ENCODE results near the gene POU6F2. TPM values are rescaled to one million over a fixed set of nuclear protein-coding genes. Genes with fewer than 3 reads are reported as not detected.

POU6F2 gene
- total RNA-seq, 1 experiment from 2014 or later = 0.27 TPM

- CTCF ChIA-PET = no interaction called here
- intact Hi-C loops (cut with micrococcal nuclease) = no loop called here
- Histone ChIP-seq H4K20me1 (ENCODE audit: insufficient read depth) (no peaks in the 10 kb centered on the region), H3K4me3 (replicated peaks in 1 of 2; ENCODE audit: low read depth in 1 of 2, low read length in 2 of 2) (no peak overlapping the region), H3K9ac (ENCODE audit: low read length) (no peak overlapping the region), H3K9me3 (ENCODE audit: control insufficient read depth in 1 of 2, insufficient read depth in 1 of 2, low read depth in 1 of 2, low read length in 2 of 2) (no peaks in the 10 kb centered on the region), H3K4me1 (ENCODE audit: control insufficient read depth in 1 of 2, insufficient read depth in 2 of 2, low read length in 2 of 2) (no peaks in the 10 kb centered on the region), H3K27ac (ENCODE audit: low read depth, low read length) (no peak overlapping the region), H2AFZ (ENCODE audit: low read depth, low read length, poor library complexity, severe bottlenecking) (no peak overlapping the region), H3K36me3 (ENCODE audit: control insufficient read depth in 1 of 2, insufficient read depth in 2 of 2, low read length in 2 of 2) (no peaks in the 10 kb centered on the region), H3K9me2 (ENCODE audit: insufficient read depth) (no peaks in the 10 kb centered on the region), H3K27me3 (ENCODE audit: insufficient read depth, low read length) (peaks cover 47% of the 10 kb centered on the region), H3K79me2 (ENCODE audit: insufficient read depth, low read length) (no peaks in the 10 kb centered on the region), H3K4me2 (ENCODE audit: low read length) (no peak overlapping the region)
- DNase-seq (ENCODE audit: low read depth, low spot score) (no peak), ATAC-seq (no peak)
- TF ChIP-seq CEBPB (IDR thresholded peaks at IDR 0.05; ENCODE audit: low read depth) (no peak), SP1 (IDR thresholded peaks at IDR 0.05; ENCODE audit: low read depth) (no peak), SIN3A (IDR thresholded peaks at IDR 0.05; ENCODE audit: low read depth) (no peak), ZNF274 (IDR thresholded peaks at IDR 0.05; ENCODE audit: low read depth, low read length) (no peak)
- no TSS peak for BruUV-seq (replicated peaks)
- RAD21 ChIA-PET (ENCODE audit: low non-redundant PET in 1 of 2, low total read pairs in 2 of 2, uncharacterized antibody in 2 of 2, unreplicated experiment in 2 of 2) = no interaction called here
- POLR2A ChIA-PET = no interaction called here
Observed at GRCh38 chr7:39342763-39343162, 365.1 kb downstream of the POU6F2 start.

GRCh38 chr7:39349452-39350123 lies 371.9 kb downstream of the POU6F2 start:
- ATAC-seq (no peak), DNase-seq (ENCODE audit: low read depth, low spot score) (no peak)
- H3K27ac ChIP-seq (ENCODE audit: low read depth, low read length) = no peak overlapping the region
- H3K79me2 ChIP-seq (ENCODE audit: insufficient read depth, low read length) = no peaks in the 10 kb centered on the region
- H3K4me1 ChIP-seq (ENCODE audit: control insufficient read depth in 1 of 2, insufficient read depth in 2 of 2, low read length in 2 of 2) = no peaks in the 10 kb centered on the region
- H3K4me3 ChIP-seq (replicated peaks in 1 of 2; ENCODE audit: low read depth in 1 of 2, low read length in 2 of 2) = no peak overlapping the region
- no peaks in the 10 kb centered on the region for H3K9me3 ChIP-seq (ENCODE audit: control insufficient read depth in 1 of 2, insufficient read depth in 1 of 2, low read depth in 1 of 2, low read length in 2 of 2)
- H2AFZ ChIP-seq (ENCODE audit: low read depth, low read length, poor library complexity, severe bottlenecking) = no peak overlapping the region
- H4K20me1 ChIP-seq (ENCODE audit: insufficient read depth) = no peaks in the 10 kb centered on the region
- H3K4me2 ChIP-seq (ENCODE audit: low read length) = no peak overlapping the region
- H3K36me3 ChIP-seq (ENCODE audit: control insufficient read depth in 1 of 2, insufficient read depth in 2 of 2, low read length in 2 of 2) = no peaks in the 10 kb centered on the region
- ChIA-PET CTCF (no interaction called here), RAD21 (ENCODE audit: low non-redundant PET in 1 of 2, low total read pairs in 2 of 2, uncharacterized antibody in 2 of 2, unreplicated experiment in 2 of 2) (no interaction called here), POLR2A (no interaction called here)
- peaks cover 42% of the 10 kb centered on the region for H3K27me3 ChIP-seq (ENCODE audit: insufficient read depth, low read length)
- BruUV-seq (replicated peaks) = no TSS peak
- no peak overlapping the region for H3K9ac ChIP-seq (ENCODE audit: low read length)
- TF ChIP-seq ELF1 (IDR thresholded peaks at IDR 0.05; ENCODE audit: borderline replicate concordance, low read depth) (no peak), RAD21 (IDR thresholded peaks at IDR 0.05; ENCODE audit: low read depth) (no peak), CEBPB (IDR thresholded peaks at IDR 0.05; ENCODE audit: low read depth) (no peak), EZH2phosphoT487 (IDR thresholded peaks at IDR 0.05; ENCODE audit: borderline replicate concordance) (no peak), SRF (IDR thresholded peaks at IDR 0.05; ENCODE audit: low read depth) (no peak), SIN3A (IDR thresholded peaks at IDR 0.05; ENCODE audit: low read depth) (no peak), EGR1 (IDR thresholded peaks at IDR 0.05; ENCODE audit: low read depth) (no peak), MAX (IDR thresholded peaks at IDR 0.05) (no peak), FOSL1 (IDR thresholded peaks at IDR 0.05; ENCODE audit: low read depth) (no peak)
- TF ChIP-seq, protein P1, sequence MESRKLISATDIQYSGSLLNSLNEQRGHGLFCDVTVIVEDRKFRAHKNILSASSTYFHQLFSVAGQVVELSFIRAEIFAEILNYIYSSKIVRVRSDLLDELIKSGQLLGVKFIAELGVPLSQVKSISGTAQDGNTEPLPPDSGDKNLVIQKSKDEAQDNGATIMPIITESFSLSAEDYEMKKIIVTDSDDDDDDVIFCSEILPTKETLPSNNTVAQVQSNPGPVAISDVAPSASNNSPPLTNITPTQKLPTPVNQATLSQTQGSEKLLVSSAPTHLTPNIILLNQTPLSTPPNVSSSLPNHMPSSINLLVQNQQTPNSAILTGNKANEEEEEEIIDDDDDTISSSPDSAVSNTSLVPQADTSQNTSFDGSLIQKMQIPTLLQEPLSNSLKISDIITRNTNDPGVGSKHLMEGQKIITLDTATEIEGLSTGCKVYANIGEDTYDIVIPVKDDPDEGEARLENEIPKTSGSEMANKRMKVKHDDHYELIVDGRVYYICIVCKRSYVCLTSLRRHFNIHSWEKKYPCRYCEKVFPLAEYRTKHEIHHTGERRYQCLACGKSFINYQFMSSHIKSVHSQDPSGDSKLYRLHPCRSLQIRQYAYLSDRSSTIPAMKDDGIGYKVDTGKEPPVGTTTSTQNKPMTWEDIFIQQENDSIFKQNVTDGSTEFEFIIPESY (IDR thresholded peaks at IDR 0.05; ENCODE audit: extremely low read depth, insufficient replicate concordance, low read length) = no peak
- TF ChIP-seq, protein P2, sequence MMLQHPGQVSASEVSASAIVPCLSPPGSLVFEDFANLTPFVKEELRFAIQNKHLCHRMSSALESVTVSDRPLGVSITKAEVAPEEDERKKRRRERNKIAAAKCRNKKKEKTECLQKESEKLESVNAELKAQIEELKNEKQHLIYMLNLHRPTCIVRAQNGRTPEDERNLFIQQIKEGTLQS (IDR thresholded peaks at IDR 0.05) = no peak
- no peaks in the 10 kb centered on the region for H3K9me2 ChIP-seq (ENCODE audit: insufficient read depth)
- intact Hi-C loops (cut with micrococcal nuclease) = no loop called here
